GM21367 (cell line): Measurements from ENCODE around the gene ARID5B.
"Not testable (repeated sequence)": the region's sequence is repeated elsewhere in the genome, so short reads cannot be mapped to it uniquely, and the experiment has no call there.

Experiments used
- ATAC-seq: cut with Tn5 transposase; IDR thresholded peaks from one replicate; pipeline ENCODE4 v1.9.1; 2021; ENCODE audit not compliant: unreplicated experiment

Gene ARID5B

DNA sequence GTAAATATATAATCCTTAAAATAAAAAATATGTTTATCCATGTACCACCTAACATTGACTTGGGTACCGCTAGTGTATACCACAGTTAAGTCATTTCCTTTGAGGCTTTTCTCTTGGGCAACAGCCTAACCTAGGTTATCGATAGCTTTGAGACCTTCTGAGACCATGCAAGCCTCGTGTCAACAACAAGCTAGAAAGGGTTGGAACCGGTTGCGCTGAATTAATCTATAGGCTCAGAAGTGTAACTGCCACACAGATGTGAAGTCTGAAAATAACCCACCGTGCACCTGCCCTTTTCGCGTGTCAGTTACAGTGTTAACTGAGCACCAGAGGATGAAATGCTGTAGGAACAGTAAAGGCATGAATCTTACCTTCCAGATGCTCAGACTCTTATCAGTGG lies 59.8 kb downstream of the ARID5B start:
- ATAC-seq = peak; percentile 52

DNA sequence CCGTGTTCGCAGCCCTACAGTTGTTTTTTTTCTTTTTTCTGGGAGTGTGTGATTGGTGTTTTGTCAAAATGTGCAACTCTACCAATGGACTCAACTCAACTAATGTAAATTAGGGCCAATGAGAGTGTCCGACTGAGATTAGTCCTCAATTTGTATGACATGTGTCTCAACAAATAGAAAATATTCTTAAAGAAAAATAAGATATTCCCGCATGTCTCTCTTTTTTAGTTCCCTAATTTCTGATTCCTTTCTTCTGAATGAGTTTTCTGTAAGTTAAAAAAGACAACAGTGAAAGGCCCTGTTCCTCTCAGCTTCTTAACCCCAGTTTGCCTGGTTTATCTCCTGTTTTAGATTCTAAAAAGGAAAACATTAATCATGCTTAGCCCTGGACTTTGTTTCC lies 61.5 kb downstream of the ARID5B start:
- no peak for ATAC-seq

- ATAC-seq = no peak
Measured at GRCh38 chr10:61963669-61964058, 62.2 kb downstream of the ARID5B start.

- no peak for ATAC-seq
Measured at GRCh38 chr10:61964059-61964709, 62.7 kb downstream of the ARID5B start.

DNA sequence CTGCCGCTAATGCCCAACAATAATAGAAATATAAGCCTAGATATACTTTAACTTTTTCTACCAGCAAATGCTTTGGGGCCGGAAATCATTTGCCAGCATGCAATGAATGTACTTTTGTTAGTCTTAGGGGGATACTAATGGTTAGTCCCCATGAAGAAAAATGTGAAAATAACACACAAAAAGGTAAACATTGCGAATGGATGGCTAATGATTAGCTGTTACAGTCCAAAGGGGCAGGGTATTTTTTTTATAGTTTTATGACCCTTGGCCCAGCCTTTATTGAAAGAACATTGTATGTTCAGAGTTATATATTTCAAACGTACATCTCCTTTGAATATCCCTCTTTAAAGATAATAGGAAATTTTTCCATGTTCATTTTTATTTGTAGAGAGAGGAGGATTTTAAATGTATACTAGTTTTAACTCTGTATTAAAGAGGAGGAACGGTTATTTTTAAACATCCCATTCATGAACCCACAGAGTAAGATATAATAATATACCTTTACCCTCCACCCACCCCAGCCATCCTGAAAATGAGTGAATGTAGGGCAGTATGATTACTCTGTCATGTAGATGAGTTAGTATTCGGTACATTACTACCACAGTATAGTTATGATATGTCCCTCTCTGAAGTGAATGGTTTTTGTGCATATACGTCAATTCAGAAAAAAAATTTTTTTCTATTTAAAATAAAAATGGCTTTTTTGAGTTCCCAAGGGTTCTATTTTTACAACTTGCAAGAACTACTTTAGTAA lies 63.6 kb downstream of the ARID5B start:
- ATAC-seq = no peak

DNA sequence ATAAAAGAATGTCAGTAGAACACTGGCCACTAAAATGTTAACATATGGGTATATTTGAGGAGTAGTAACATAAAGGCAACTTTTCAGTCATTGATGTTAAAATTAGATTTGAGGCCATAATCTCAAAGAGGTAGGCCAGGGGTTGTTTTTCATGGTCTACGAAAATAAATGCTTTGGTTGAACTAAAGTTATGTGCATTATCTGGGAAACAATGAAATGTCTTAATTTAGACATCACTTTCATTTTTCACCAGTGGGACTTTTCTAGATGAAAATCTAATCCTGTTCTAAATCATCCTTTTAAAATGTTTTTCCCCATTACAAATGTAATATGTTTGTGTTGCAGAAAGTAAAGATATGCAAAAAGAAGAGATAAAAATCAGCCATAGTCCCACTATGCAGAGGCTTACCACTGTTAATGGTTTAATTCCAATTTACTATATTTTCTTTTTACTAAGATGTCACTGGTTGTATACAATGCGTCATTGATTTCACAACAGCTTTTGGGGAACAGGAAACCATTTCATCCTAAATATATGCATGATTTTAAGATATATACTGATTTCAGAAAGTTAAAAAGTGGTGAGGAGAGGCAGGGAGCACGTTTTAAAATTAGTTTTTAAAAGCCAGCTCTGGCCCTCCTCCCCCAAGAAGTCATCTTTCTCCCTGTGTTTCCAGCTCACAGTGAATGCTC lies 64.3 kb downstream of the ARID5B start:
- no peak for ATAC-seq

DNA sequence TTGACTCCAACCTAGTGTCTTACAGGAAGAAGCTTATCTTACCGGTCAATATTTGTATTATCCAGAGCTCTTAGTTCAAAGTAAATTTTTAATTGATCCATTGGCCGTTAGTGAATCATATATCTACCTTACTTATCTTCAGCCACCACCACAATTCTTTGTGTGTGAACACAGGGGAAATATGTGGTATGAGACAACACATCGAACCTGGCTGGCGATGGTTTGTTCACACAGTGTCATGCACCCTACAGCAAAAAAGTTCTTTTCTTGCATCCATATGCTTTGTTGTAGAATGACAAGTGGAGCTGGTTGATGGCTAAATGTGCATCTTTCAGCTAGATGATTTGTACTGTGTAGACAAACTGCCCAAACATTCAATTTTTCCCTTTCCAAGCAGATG lies 65.8 kb downstream of the ARID5B start:
- ATAC-seq = no peak

DNA sequence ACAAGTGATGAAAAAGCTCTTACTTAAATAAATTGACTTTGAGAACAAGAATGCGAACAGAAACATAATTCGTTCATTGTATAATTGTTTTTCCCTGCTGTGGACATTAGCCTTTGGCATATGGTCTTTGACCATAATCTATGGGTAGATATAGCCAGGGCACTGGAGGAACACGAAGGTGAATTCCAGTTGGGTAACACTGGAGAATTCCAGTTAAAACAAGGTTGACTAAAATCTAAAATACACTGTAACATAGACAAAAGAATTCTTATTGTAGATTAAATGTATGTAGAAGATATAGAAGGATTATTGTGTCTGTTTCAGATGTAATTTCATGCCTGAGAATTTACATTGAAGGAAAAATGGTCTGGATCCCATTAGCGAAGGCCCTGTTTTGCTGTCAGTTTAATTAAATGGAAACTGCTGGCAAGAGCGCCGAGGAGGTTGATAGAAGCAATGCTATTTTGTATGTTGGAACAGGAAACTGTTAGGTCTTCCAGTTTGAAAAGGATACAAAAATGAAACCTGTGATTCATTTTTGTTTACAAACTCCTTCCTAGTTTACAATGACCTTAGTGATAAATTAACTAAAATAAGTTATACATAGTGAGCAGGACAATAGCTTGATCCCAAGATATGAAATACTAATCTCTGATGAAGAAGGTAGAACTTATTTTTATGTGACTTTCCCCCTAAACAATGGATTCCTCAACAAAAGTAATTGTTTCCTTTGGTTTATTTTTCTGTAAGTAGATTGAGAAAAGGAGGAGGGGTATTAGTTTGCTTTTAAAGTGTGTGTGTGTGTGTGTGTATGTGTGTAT lies 68.9 kb downstream of the ARID5B start:
- ATAC-seq = no peak

DNA sequence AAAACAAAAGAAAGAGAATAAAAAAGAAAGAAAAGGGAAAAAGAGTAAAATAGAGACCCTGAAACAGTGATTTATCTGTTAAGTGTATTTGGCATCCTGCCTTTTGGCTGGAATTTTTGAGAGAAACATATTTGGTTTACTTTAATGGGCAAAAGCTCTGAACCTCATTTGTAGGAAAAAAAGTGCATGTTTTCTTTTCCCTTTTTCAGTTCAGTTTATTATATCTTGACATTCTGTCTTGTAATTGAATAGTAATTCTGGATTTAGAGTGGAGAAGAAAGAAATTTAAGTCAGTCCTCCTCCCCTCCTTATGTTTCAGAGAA lies 69.5 kb downstream of the ARID5B start:
- no peak for ATAC-seq

DNA sequence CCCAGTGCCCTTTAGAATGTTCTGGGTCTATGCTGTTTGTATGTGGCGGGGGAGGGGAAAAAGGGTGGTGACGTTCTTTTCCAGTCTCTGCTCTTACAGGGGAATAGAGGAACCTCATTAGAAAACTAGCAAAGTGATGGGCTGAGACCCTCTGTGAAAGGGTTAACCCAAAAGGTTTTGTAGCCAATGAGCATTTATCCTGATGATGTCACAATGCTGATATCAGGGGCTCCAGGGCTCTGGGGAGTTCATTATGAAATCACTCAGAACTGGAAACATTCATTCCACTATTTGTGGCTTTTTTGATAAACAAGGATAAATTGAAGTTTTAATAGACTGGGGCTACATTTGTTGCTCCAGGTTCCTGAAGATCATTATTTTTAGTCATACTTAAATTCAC lies 71.7 kb downstream of the ARID5B start:
- ATAC-seq = no peak

GRCh38 chr10:61973906-61974305 lies 72.4 kb downstream of the ARID5B start:
- no peak for ATAC-seq

DNA sequence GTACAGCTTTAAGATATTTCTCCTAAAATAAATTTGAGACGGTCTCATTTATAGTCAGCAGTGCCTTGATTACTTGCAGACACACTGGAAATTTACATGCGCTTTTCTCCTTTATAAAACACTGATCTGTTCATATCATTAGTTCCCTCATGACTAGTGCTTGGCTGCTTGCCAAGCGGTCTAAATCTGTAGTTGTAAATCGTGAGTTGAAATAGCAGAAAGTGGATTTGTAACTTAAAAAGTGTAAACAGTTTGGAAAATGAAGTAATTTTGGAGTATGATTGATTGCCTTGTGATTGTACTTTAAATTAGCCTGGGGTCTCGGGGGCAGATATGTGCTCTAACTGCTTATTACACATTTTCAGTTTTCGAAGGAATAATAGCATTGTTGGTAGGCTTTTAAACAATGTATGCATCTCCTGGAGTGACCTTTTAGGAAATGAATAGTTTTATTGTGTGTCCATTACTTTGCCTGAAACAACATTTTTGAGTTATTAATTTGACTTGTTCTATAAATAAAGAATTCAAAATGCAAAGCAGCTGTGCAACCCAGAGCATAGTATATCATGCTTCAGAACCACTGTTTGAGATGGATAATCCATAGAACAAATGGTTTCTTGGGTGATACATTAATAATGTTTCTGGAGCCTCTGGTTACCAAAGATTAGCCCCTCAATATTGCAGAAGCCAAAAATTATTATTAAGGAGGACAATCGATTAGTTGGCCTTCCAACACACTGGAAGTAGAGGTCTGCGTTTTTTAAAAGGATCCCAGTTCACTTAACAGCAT lies 73.3 kb downstream of the ARID5B start:
- peak; percentile 5 for ATAC-seq

- peak; percentile 90 for ATAC-seq
Measured at GRCh38 chr10:61975391-61975932, 74.0 kb downstream of the ARID5B start.

DNA sequence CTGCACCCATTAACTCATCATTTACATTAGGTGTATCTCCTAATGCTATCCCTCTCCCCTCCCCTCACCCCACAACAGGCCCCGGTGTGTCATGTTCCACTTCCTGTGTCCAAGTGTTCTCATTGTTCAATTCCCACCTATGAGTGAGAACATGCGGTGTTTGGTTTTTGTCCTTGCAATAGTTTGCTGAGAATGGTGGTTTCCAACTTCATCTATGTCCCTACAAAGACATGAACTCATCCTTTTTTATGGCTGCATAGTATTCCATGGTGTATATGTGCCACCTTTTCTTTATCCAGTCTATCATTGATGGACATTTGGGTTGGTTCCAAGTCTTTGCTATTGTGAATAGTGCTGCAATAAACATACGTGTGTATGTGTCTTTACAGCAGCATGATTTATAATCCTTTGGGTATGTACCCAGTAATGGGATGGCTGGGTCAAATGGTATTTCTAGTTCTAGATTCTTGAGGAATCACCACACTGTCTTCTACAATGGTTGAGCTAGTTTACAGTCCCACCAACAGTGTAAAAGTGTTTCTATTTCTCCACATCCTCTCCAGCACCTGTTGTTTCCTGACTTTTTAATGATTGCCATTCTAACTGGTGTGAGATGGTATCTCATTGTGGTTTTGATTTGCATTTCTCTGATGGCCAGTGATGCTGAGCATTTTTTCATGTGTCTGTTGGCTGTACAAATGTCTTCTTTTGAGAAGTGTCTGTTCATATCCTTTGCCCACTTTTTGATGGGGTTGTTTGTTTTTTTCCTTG lies 75.6 kb downstream of the ARID5B start:
- ATAC-seq = not testable (repeated sequence)

DNA sequence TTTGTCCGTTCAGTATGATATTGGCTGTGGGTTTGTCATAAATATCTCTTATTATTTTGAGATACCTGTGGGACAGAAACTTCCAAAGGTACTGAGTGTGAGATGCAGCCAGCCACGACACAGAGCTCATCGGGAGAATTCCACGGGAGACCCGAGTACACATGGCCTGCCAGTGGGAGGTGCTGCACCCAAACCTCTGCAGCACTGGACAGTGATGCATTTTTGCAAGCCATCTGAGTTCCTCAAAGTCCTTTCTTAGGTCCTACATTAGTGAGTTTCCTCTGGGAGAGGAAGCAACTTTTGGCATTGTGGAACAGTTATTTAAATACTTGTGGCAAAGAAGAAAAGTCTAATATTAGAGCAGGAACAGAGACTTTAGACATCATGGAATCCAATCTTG lies 77.5 kb downstream of the ARID5B start:
- no peak for ATAC-seq

GRCh38 chr10:61981460-61981859 lies 80.0 kb downstream of the ARID5B start:
- ATAC-seq = no peak

DNA sequence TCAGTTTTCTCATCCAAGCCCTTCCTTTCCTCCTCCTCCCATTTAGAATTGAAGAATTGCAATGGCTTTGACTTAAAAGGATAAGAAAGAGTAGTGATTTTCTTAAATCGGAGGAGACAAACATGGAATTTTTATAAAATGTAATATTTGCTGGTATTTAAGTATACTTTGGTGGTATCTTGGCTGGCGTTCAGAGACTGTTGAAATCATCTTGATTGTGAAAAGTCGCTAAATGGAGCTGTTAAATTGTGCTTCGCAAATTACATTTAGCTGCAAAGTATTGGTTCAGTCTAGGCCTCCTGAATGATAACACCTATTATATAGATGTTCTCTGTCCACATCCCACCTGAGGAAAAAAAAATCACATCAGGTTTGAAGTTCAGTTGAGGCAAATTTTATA lies 81.8 kb downstream of the ARID5B start:
- ATAC-seq = no peak

- no peak for ATAC-seq
Measured at GRCh38 chr10:61984803-61985418, 83.4 kb downstream of the ARID5B start.

GRCh38 chr10:61985715-61986114 lies 84.2 kb downstream of the ARID5B start:
- ATAC-seq = no peak
